GM12878 (cell line): ENCODE results near the gene TPMT. TPM values are rescaled to one million over a fixed set of nuclear protein-coding genes. Genes with fewer than 3 reads are reported as not detected.

Source experiments
- ATAC-seq: fragments of 200-7000 bp; cut with Tn5 transposase; 3 replicates; pipeline ENCODE4 v1.9.1; 2020; ENCODE audit warnings: mild to moderate bottlenecking, moderate library complexity
- BruUV-seq: library from RNA; stranded (reverse); fragments of 400-500 nt; replicated peaks from 2 replicates; lab custom pipeline; 2021; lab: Mats Ljungman, UMichigan
- CTCF ChIA-PET: fragments of 300-600 bp; sonication (Branson Sonifier 250); formaldehyde crosslinking; extraction: SDS; loops from one replicate; lab custom pipeline; 2021; ENCODE audit warnings: inconsistent platforms; lab: Yijun Ruan, JAX
- POLR2A ChIA-PET: fragments of 350-600 bp; formaldehyde crosslinking; extraction: SDS; loops from one replicate; lab custom pipeline; 2021; ENCODE audit warnings: inconsistent platforms; lab: Charles Lee
- RAD21 ChIA-PET: fragments of 300-600 bp; sonication (Branson Sonifier 250); formaldehyde crosslinking; loops from one replicate; lab custom pipeline; 2023; ENCODE audit warnings: antibody characterized with exemption; ENCODE audit not compliant: unreplicated experiment; lab: Charles Lee
- SMC1A ChIA-PET: fragments of 300-600 bp; sonication (Branson Sonifier 250); formaldehyde crosslinking; loops from one replicate; lab custom pipeline; 2023; ENCODE audit not compliant: unreplicated experiment, uncharacterized antibody; lab: Charles Lee
- DNase-seq: peaks from one replicate; pipeline ENCODE4 v3.0.0-alpha.2; 2011; ENCODE audit warnings: low read depth, low spot score
- FAIRE-seq: peaks from 3 replicates; lab custom pipeline; 2011; peaks lifted over from hg19 to GRCh38; lab: Jason Lieb, UNC
- H2AFZ ChIP-seq: 2 replicates; pipeline ENCODE4 v1.6.0; 2011; ENCODE audit warnings: low read depth, low read length, control low read depth; ENCODE audit not compliant: control insufficient read depth
- H3K27ac ChIP-seq: 2 replicates; pipeline ENCODE4 v1.5.1; 2011; ENCODE audit warnings: control low read depth; ENCODE audit not compliant: control insufficient read depth, insufficient read depth
- H3K27me3 ChIP-seq, 2 experiments: replicated peaks in 1 of 2; 2 replicates each; pipeline versions ENCODE4 v1.6.0 to v1.6.1; 2011; ENCODE audit warnings: low read length in 1 of 2; ENCODE audit not compliant: control insufficient read depth in 2 of 2, insufficient read depth in 2 of 2
- H3K36me3 ChIP-seq, 2 experiments: 2 replicates each; pipeline ENCODE4 v1.5.1; 2011; ENCODE audit warnings: low read length in 1 of 2; ENCODE audit not compliant: control insufficient read depth in 2 of 2, insufficient read depth in 2 of 2
- H3K4me1 ChIP-seq: 2 replicates; pipeline ENCODE4 v1.6.1; 2011; ENCODE audit warnings: mild to moderate bottlenecking, low read length, moderate library complexity, mixed read lengths; ENCODE audit not compliant: control insufficient read depth, insufficient read depth
- H3K4me2 ChIP-seq: 2 replicates; pipeline ENCODE4 v1.6.0; 2011; ENCODE audit warnings: control low read depth; ENCODE audit not compliant: control insufficient read depth, insufficient read depth
- H3K4me3 ChIP-seq: fragments of 200-600 bp; sonication (generic); 2 replicates; pipeline ENCODE4 v1.5.1; 2016
- H3K79me2 ChIP-seq: 2 replicates; pipeline ENCODE4 v1.6.0; 2011; ENCODE audit warnings: low read length; ENCODE audit not compliant: control insufficient read depth, insufficient read depth
- H3K9ac ChIP-seq: 2 replicates; pipeline ENCODE4 v1.8.0; 2011; ENCODE audit warnings: low read length, control low read depth, mixed read lengths; ENCODE audit not compliant: control insufficient read depth, insufficient read depth
- H3K9me3 ChIP-seq: replicated peaks from 3 replicates; pipeline ENCODE4 v1.5.1; 2011; ENCODE audit warnings: mild to moderate bottlenecking, low read length; ENCODE audit not compliant: control insufficient read depth, insufficient read depth
- H4K20me1 ChIP-seq: 2 replicates; pipeline ENCODE4 v1.6.0; 2011; ENCODE audit not compliant: control insufficient read depth, insufficient read depth
- BMI1 ChIP-seq: fragments of 450-650 bp; IDR thresholded peaks from 2 replicates; pipeline ENCODE4 v1.6.1; 2016; ENCODE audit warnings: mild to moderate bottlenecking, moderate library complexity, borderline replicate concordance
- CBX3 ChIP-seq: fragments of 200-600 bp; sonication (generic); IDR thresholded peaks from 2 replicates; pipeline ENCODE4 v1.6.1; 2016; ENCODE audit warnings: low read depth, borderline replicate concordance
- CHD1 ChIP-seq: IDR thresholded peaks from 2 replicates; pipeline ENCODE4 v1.6.1; 2012; ENCODE audit warnings: low read depth, low read length, improper control_type of control experiment
- ETV6 ChIP-seq, 2 experiments: fragments of 450-650 bp in 1 of 2; IDR thresholded peaks in 1 of 2; conservative IDR thresholded peaks in 1 of 2; 2 replicates each; pipeline ENCODE4 v1.6.1; 2014; ENCODE audit warnings: antibody characterized with exemption in 1 of 2, borderline replicate concordance in 1 of 2, low read depth in 1 of 2, mild to moderate bottlenecking in 1 of 2, moderate library complexity in 1 of 2
- GATAD2B ChIP-seq: fragments of 450-650 bp; conservative IDR thresholded peaks from 2 replicates; pipeline ENCODE4 v1.6.1; 2017; ENCODE audit warnings: low read depth, mild to moderate bottlenecking, moderate library complexity
- IRF4 ChIP-seq: IDR thresholded peaks from 2 replicates; pipeline ENCODE4 v1.6.1; 2011; ENCODE audit warnings: low read depth, low read length
- MXI1 ChIP-seq: fragments of 150-350 bp; IDR thresholded peaks from 2 replicates; pipeline ENCODE4 v1.6.1; 2011; ENCODE audit warnings: low read depth, mild to moderate bottlenecking, inconsistent platforms, low read length, improper control_type of control experiment
- PAX8 ChIP-seq: fragments of 450-650 bp; IDR thresholded peaks from 2 replicates; pipeline ENCODE4 v1.6.1; 2017; ENCODE audit warnings: mild to moderate bottlenecking, moderate library complexity
- PKNOX1 ChIP-seq: fragments of 450-650 bp; IDR thresholded peaks from 2 replicates; pipeline ENCODE4 v1.6.1; 2016; ENCODE audit warnings: mild to moderate bottlenecking
- RAD51 ChIP-seq: fragments of 450-650 bp; IDR thresholded peaks from 2 replicates; pipeline ENCODE4 v1.6.1; 2016; ENCODE audit warnings: moderate library complexity, mild to moderate bottlenecking, inconsistent platforms
- RBBP5 ChIP-seq: fragments of 200-600 bp; sonication (generic); conservative IDR thresholded peaks from 2 replicates; pipeline ENCODE4 v1.6.1; 2016
- RUNX3 ChIP-seq: IDR thresholded peaks from 2 replicates; pipeline ENCODE4 v1.6.1; 2012; ENCODE audit warnings: low read length, inconsistent platforms
- SMAD1 ChIP-seq: fragments of 450-650 bp; IDR thresholded peaks from 2 replicates; pipeline ENCODE4 v1.6.1; 2018; ENCODE audit warnings: mild to moderate bottlenecking, low read depth; ENCODE audit not compliant: partially characterized antibody
- SP1 ChIP-seq: IDR thresholded peaks from one replicate; pipeline ENCODE4 v1.6.1; 2011; ENCODE audit warnings: low read depth, low read length
- SUZ12 ChIP-seq: fragments of 200-600 bp; sonication (generic); IDR thresholded peaks from one replicate; pipeline ENCODE4 v1.6.1; 2018; ENCODE audit warnings: antibody characterized with exemption, mild to moderate bottlenecking; ENCODE audit not compliant: unreplicated experiment
- TAF1 ChIP-seq: IDR thresholded peaks from 2 replicates; pipeline ENCODE4 v1.6.1; 2011; ENCODE audit warnings: mild to moderate bottlenecking, low read depth, low read length, borderline replicate concordance
- TCF12 ChIP-seq: IDR thresholded peaks from 2 replicates; pipeline ENCODE4 v1.6.1; 2011; ENCODE audit warnings: low read depth, mild to moderate bottlenecking, low read length
- ZNF274 ChIP-seq: IDR thresholded peaks from one replicate; pipeline ENCODE4 v1.8.0; 2011; ENCODE audit not compliant: insufficient read length, insufficient read depth
- whole genome bisulfite sequencing: methylation state at CpG from one replicate; pipeline ENCODE4 v1.1.6; 2016; ENCODE audit warnings: low lambda C conversion rate; ENCODE audit not compliant: insufficient replicate concordance, insufficient coverage; ENCODE audit errors: missing lambda C conversion rate; 5-methylcytosine and 5-hydroxymethylcytosine counted together
- in situ Hi-C: fragments of 300-500 bp; cut with MboI; formaldehyde crosslinking; loops from 9 replicates; pipeline ENCODE4 v1.14.3; 2018; ENCODE audit warnings: mixed read lengths
- intact Hi-C: fragments of 100-400 bp; cut with micrococcal nuclease; formaldehyde crosslinking; loops from one replicate; pipeline ENCODE4 v1.14.2; 2022; ENCODE audit not compliant: unreplicated experiment
- polyA plus RNA-seq, 11 experiments: library from polyadenylated mRNA; depleted of rRNA in 4 of 11; unstranded in 6 of 11; stranded (reverse) in 5 of 11; fragments of >200 nt; fragmentation: Nextera tagmentation in 4 of 11; fragmentation: Illumina TruSeq in 1 of 11; extraction: Ambion mirVana in 4 of 11; extraction: Trizol in 1 of 11; gene quantifications; 1 replicate in 1 of 11; 2 replicates in 10 of 11; pipeline versions ENCODE4 v1.2.1 to v1.2.3, GENCODE V29; 2011 to 2016; ENCODE audit warnings: inconsistent platforms in 2 of 11, missing spikeins in 2 of 11, low read depth in 1 of 11
- total RNA-seq, 4 experiments: library from RNA; depleted of rRNA in 3 of 4; stranded (reverse); fragments of >200 nt in 3 of 4; fragmentation: Illumina TruSeq in 1 of 4; extraction: Trizol in 1 of 4; gene quantifications; 2 replicates each; pipeline versions ENCODE4 v1.2.1 to v1.2.3, GENCODE V29; 2013 to 2021
- TF ChIP-seq, protein P1 (sequence below): fragments of 450-650 bp; IDR thresholded peaks from 2 replicates; pipeline ENCODE4 v1.6.1; 2018; ENCODE audit warnings: mild to moderate bottlenecking, low read depth, moderate library complexity; ENCODE audit not compliant: partially characterized antibody
- TF ChIP-seq, protein P2 (sequence below): fragments of 450-650 bp; formaldehyde crosslinking; IDR thresholded peaks from 2 replicates; pipeline ENCODE4 v1.4.0; 2022; ENCODE audit warnings: mild to moderate bottlenecking, moderate library complexity

TPMT gene
- total and polyA plus RNA-seq, 10 of the 15 experiments (the other 5 are each of a cell fraction or from before 2014, with no cell fraction given) = 7.9 to 18.2 (median 16.3) TPM

- no TSS peak for BruUV-seq
- POLR2A ChIA-PET = no interaction called here
- SMC1A ChIA-PET = interaction anchor here (1.1 kb wide), 1 partner anchor 12 kb away, joined by 3 read pairs; no protein-coding TSS in a partner anchor
- no peak for DNase-seq
- Histone ChIP-seq H3K27me3 (no peaks in the 10 kb centered on the region), H3K4me2 (no peak overlapping the region), H3K79me2 (no peaks in the 10 kb centered on the region), H3K27ac (no peak overlapping the region), H3K9me3 (no peaks in the 10 kb centered on the region; the same call in 2 of the 3 replicates), H3K9ac (no peak overlapping the region), H4K20me1 (no peaks in the 10 kb centered on the region), H3K4me1 (no peaks in the 10 kb centered on the region), H2AFZ (no peak overlapping the region), H3K4me3 (no peak overlapping the region)
- CTCF ChIA-PET = no interaction called here
- ATAC-seq = no peak
- in situ Hi-C loops = no loop called here
- WGBS = 66% methylated on average over 2 of the region's 2 CpGs
- intact Hi-C loops = no loop called here
- no peak for FAIRE-seq
- TF ChIP-seq SMAD1 (no peak), ETV6 (conservative IDR thresholded peaks at IDR 0.05 in 1 of 2, IDR thresholded peaks at IDR 0.05 in 1 of 2; ENCODE audit: borderline replicate concordance in 1 of 2, low read depth in 1 of 2) (no peak), CBX3 (no peak), ZNF274 (no peak), TAF1 (no peak), PAX8 (no peak), MXI1 (no peak), RAD51 (no peak), GATAD2B (no peak), TCF12 (no peak), BMI1 (no peak), RBBP5 (no peak), RUNX3 (no peak), IRF4 (no peak), SUZ12 (no peak), PKNOX1 (no peak), CHD1 (no peak), SP1 (no peak)
- TF ChIP-seq, protein P1, sequence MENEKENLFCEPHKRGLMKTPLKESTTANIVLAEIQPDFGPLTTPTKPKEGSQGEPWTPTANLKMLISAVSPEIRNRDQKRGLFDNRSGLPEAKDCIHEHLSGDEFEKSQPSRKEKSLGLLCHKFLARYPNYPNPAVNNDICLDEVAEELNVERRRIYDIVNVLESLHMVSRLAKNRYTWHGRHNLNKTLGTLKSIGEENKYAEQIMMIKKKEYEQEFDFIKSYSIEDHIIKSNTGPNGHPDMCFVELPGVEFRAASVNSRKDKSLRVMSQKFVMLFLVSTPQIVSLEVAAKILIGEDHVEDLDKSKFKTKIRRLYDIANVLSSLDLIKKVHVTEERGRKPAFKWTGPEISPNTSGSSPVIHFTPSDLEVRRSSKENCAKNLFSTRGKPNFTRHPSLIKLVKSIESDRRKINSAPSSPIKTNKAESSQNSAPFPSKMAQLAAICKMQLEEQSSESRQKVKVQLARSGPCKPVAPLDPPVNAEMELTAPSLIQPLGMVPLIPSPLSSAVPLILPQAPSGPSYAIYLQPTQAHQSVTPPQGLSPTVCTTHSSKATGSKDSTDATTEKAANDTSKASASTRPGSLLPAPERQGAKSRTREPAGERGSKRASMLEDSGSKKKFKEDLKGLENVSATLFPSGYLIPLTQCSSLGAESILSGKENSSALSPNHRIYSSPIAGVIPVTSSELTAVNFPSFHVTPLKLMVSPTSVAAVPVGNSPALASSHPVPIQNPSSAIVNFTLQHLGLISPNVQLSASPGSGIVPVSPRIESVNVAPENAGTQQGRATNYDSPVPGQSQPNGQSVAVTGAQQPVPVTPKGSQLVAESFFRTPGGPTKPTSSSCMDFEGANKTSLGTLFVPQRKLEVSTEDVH = no peak
- TF ChIP-seq, protein P2, sequence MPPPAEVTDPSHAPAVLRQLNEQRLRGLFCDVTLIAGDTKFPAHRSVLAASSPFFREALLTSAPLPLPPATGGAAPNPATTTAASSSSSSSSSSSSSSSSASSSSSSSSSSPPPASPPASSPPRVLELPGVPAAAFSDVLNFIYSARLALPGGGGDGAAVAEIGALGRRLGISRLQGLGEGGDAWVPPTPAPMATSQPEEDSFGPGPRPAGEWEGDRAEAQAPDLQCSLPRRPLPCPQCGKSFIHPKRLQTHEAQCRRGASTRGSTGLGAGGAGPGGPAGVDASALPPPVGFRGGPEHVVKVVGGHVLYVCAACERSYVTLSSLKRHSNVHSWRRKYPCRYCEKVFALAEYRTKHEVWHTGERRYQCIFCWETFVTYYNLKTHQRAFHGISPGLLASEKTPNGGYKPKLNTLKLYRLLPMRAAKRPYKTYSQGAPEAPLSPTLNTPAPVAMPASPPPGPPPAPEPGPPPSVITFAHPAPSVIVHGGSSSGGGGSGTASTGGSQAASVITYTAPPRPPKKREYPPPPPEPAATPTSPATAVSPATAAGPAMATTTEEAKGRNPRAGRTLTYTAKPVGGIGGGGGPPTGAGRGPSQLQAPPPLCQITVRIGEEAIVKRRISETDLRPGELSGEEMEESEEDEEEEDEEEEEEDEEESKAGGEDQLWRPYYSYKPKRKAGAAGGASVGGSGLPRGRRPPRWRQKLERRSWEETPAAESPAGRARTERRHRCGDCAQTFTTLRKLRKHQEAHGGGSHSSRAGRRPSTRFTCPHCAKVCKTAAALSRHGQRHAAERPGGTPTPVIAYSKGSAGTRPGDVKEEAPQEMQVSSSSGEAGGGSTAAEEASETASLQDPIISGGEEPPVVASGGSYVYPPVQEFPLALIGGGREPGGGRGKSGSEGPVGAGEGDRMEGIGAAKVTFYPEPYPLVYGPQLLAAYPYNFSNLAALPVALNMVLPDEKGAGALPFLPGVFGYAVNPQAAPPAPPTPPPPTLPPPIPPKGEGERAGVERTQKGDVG (CRISPR knock-in tag) = no peak
- TF ChIP-seq, all 136 proteins: peak for 0
- H3K36me3 ChIP-seq = no peaks in the 10 kb centered on the region
- RAD21 ChIA-PET = interaction anchor here (0.6 kb wide), 1 partner anchor 482 kb away, joined by 4 read pairs; no protein-coding TSS in a partner anchor
Observed at GRCh38 chr6:18101873-18102272, 53.0 kb downstream of the TPMT start.
